Measurements from ENCODE around the gene ARHGAP24. TPM values are rescaled to one million over a fixed set of nuclear protein-coding genes. Genes with fewer than 3 reads are reported as not detected.

ARHGAP24 gene
- polyA plus RNA-seq, 1 of the 3 experiments (the other 2 are of a cell fraction): 1.4 TPM

GRCh38 chr4:85883180-85883579, 408.2 kb downstream of the ARHGAP24 start:
- H3K79me2 ChIP-seq (ENCODE audit: insufficient read depth): no peaks in the 10 kb centered on the region
- WGBS (ENCODE audit: low lambda C conversion rate): 95% methylated on average over 1 of the region's 1 CpG
- no peak overlapping the region for H3K9ac ChIP-seq
- no peaks in the 10 kb centered on the region for H3K9me3 ChIP-seq
- no peaks in the 10 kb centered on the region for H3K27me3 ChIP-seq (ENCODE audit: insufficient read depth)
- ChIA-PET CTCF (interaction anchor here (1.0 kb wide), 1 partner anchor 18 kb away, joined by 3 read pairs; no protein-coding TSS in a partner anchor), POLR2A (no interaction called here)
- H3F3A ChIP-seq (replicated peaks; ENCODE audit: insufficient read depth): no peaks in the 10 kb centered on the region
- H4K20me1 ChIP-seq (ENCODE audit: insufficient read depth): no peaks in the 10 kb centered on the region
- H2AFZ ChIP-seq (ENCODE audit: low read depth): no peak overlapping the region
- H3K4me2 ChIP-seq: no peak overlapping the region
- H3K36me3 ChIP-seq (replicated peaks in 1 of 2; ENCODE audit: control insufficient read depth in 1 of 2, insufficient read depth in 2 of 2, low read length in 1 of 2): no peaks in the 10 kb centered on the region
- no peaks in the 10 kb centered on the region for H3K9me2 ChIP-seq
- H3K4me3 ChIP-seq (ENCODE audit: low read depth in 2 of 2, low read length in 1 of 2): no peak overlapping the region
- DNase-seq: no peak
- TF ChIP-seq USF2 (IDR thresholded peaks at IDR 0.05; ENCODE audit: borderline replicate concordance, low read depth, low read length): no peak
- no peak for TF ChIP-seq NRF1 (IDR thresholded peaks at IDR 0.05; ENCODE audit: low read depth, low read length)
- TF ChIP-seq EZH2phosphoT487 (IDR thresholded peaks at IDR 0.05; ENCODE audit: borderline replicate concordance, low read depth): no peak
- TF ChIP-seq FOXM1 (IDR thresholded peaks at IDR 0.05; ENCODE audit: low read depth): no peak
- no peak for TF ChIP-seq ELF1 (IDR thresholded peaks at IDR 0.05)
- no peak for TF ChIP-seq IRF3 (IDR thresholded peaks at IDR 0.05; ENCODE audit: low read depth, low read length)
- TF ChIP-seq MEF2A (IDR thresholded peaks at IDR 0.05; ENCODE audit: borderline replicate concordance, low read depth): no peak
- no peak for TF ChIP-seq EP300 (IDR thresholded peaks at IDR 0.05; ENCODE audit: borderline replicate concordance in 1 of 2, low read depth in 1 of 2, low read length in 1 of 2)
- TF ChIP-seq TCF12 (IDR thresholded peaks at IDR 0.05): no peak
- TF ChIP-seq GABPA (IDR thresholded peaks at IDR 0.05; ENCODE audit: low read depth): no peak
- TF ChIP-seq ZBTB33 (IDR thresholded peaks at IDR 0.05; ENCODE audit: borderline replicate concordance, low read depth): no peak
- no peak for TF ChIP-seq MXI1 (IDR thresholded peaks at IDR 0.05; ENCODE audit: low read depth, low read length)
- no peak for TF ChIP-seq POLR2AphosphoS5 (IDR thresholded peaks at IDR 0.05; ENCODE audit: low read depth, low read length)
- TF ChIP-seq TEAD4 (IDR thresholded peaks at IDR 0.05; ENCODE audit: borderline replicate concordance, insufficient read depth): no peak
- TF ChIP-seq RCOR1 (IDR thresholded peaks at IDR 0.05; ENCODE audit: low read length): no peak
- TF ChIP-seq FOXJ3 (CRISPR knock-in tag; IDR thresholded peaks at IDR 0.05): no peak
- no peaks in the 10 kb centered on the region for H3K4me1 ChIP-seq (ENCODE audit: control insufficient read depth in 1 of 2, insufficient read depth in 2 of 2, low read depth in 1 of 2, low read length in 1 of 2)
- no peak overlapping the region for H3K27ac ChIP-seq (ENCODE audit: low read depth in 2 of 2, low read length in 1 of 2)

Measured in SK-N-SH (cell line).